H9 (cell line): ENCODE results near the gene MRTO4. TPM values are rescaled to one million over a fixed set of nuclear protein-coding genes. Genes with fewer than 3 reads are reported as not detected.
A peak's percentile ranks its signal among the peaks of the same experiment; 100 is the strongest.

Experiments used
- DNase-seq: peaks from one replicate; pipeline ENCODE4 v3.0.0-alpha.2; 2017
- H2AFZ ChIP-seq: one replicate; pipeline ENCODE4 v1.6.1; 2013; ENCODE audit warnings: mild to moderate bottlenecking, low read length, control low read depth, moderate library complexity
- H2AK5ac ChIP-seq: 2 replicates; pipeline ENCODE4 v1.6.1; 2013; ENCODE audit warnings: low read length, control low read depth, mixed read lengths; ENCODE audit not compliant: insufficient read length
- H2BK120ac ChIP-seq: one replicate; pipeline ENCODE4 v1.6.1; 2013; ENCODE audit warnings: low read depth, mild to moderate bottlenecking, low read length, control low read depth, inconsistent platforms; ENCODE audit not compliant: poor library complexity, severe bottlenecking
- H2BK12ac ChIP-seq: 2 replicates; pipeline ENCODE4 v1.6.1; 2013; ENCODE audit warnings: low read length, control low read depth, mixed read lengths, low read depth; ENCODE audit not compliant: insufficient read length
- H2BK15ac ChIP-seq: 2 replicates; pipeline ENCODE4 v1.6.1; 2013; ENCODE audit warnings: low read depth, low read length, control low read depth
- H2BK20ac ChIP-seq: one replicate; pipeline ENCODE4 v1.6.1; 2013; ENCODE audit warnings: low read depth, mild to moderate bottlenecking, low read length, control low read depth, inconsistent platforms; ENCODE audit not compliant: poor library complexity, severe bottlenecking
- H2BK5ac ChIP-seq: 2 replicates; pipeline ENCODE4 v1.6.1; 2013; ENCODE audit warnings: low read length, control low read depth, mixed read lengths; ENCODE audit not compliant: insufficient read length
- H3K14ac ChIP-seq: 2 replicates; pipeline ENCODE4 v1.6.1; 2013; ENCODE audit warnings: low read length, control low read depth; ENCODE audit not compliant: insufficient read depth
- H3K18ac ChIP-seq: 2 replicates; pipeline ENCODE4 v1.6.1; 2013; ENCODE audit warnings: low read depth, mild to moderate bottlenecking, mixed read lengths, low read length, control low read depth; ENCODE audit not compliant: insufficient read length
- H3K23ac ChIP-seq: 2 replicates; pipeline ENCODE4 v1.6.1; 2013; ENCODE audit warnings: low read length, control low read depth, mixed read lengths, low read depth; ENCODE audit not compliant: insufficient read length
- H3K23me2 ChIP-seq: 2 replicates; pipeline ENCODE4 v1.6.1; 2013; ENCODE audit warnings: low read depth, mild to moderate bottlenecking, mixed read lengths, low read length, control low read depth; ENCODE audit not compliant: insufficient read length, poor library complexity, severe bottlenecking
- H3K27ac ChIP-seq: 2 replicates; pipeline ENCODE4 v1.5.1; 2013; ENCODE audit warnings: low read length, control low read depth, mixed read lengths, low read depth; ENCODE audit not compliant: insufficient read length
- H3K27me3 ChIP-seq: 2 replicates; pipeline ENCODE4 v1.6.1; 2013; ENCODE audit warnings: low read length, control low read depth, inconsistent platforms; ENCODE audit not compliant: insufficient read depth
- H3K4ac ChIP-seq: 2 replicates; pipeline ENCODE4 v1.6.1; 2013; ENCODE audit warnings: low read depth, mild to moderate bottlenecking, control low read depth, inconsistent platforms, low read length, moderate library complexity
- H3K4me1 ChIP-seq: 2 replicates; pipeline ENCODE4 v1.6.1; 2013; ENCODE audit warnings: low read length, control low read depth, inconsistent platforms; ENCODE audit not compliant: insufficient read depth
- H3K4me2 ChIP-seq: 2 replicates; pipeline ENCODE4 v1.6.1; 2013; ENCODE audit warnings: low read length, control low read depth, mixed read lengths; ENCODE audit not compliant: insufficient read length, insufficient read depth
- H3K56ac ChIP-seq: 2 replicates; pipeline ENCODE4 v1.6.1; 2013; ENCODE audit warnings: low read depth, mild to moderate bottlenecking, mixed read lengths, low read length, control low read depth; ENCODE audit not compliant: insufficient read length
- H3K79me1 ChIP-seq: 2 replicates; pipeline ENCODE4 v1.6.1; 2013; ENCODE audit warnings: low read depth, mild to moderate bottlenecking, moderate library complexity, low read length, control low read depth, inconsistent platforms; ENCODE audit not compliant: insufficient read depth, poor library complexity, severe bottlenecking
- H3K79me2 ChIP-seq: 2 replicates; pipeline ENCODE4 v1.6.1; 2013; ENCODE audit warnings: low read length, control low read depth, inconsistent platforms; ENCODE audit not compliant: insufficient read depth
- H3K9ac ChIP-seq: 2 replicates; pipeline ENCODE4 v1.6.1; 2013; ENCODE audit warnings: low read length, control low read depth, mixed read lengths; ENCODE audit not compliant: insufficient read length; ENCODE audit errors: extremely low read depth
- H3K9me3 ChIP-seq: one replicate; pipeline ENCODE4 v1.6.1; 2013; ENCODE audit warnings: low read depth, low read length, inconsistent platforms; ENCODE audit not compliant: control insufficient read depth
- H3T11ph ChIP-seq: one replicate; pipeline ENCODE4 v1.6.1; 2013; ENCODE audit warnings: mild to moderate bottlenecking, low read length, control low read depth, inconsistent platforms
- H4K20me1 ChIP-seq: one replicate; pipeline ENCODE4 v1.6.1; 2013; ENCODE audit not compliant: control insufficient read depth, insufficient read length, insufficient read depth
- H4K5ac ChIP-seq: 2 replicates; pipeline ENCODE4 v1.6.1; 2013; ENCODE audit warnings: low read depth, mild to moderate bottlenecking, mixed read lengths, low read length, control low read depth; ENCODE audit not compliant: insufficient read length
- H4K8ac ChIP-seq: replicated peaks from 2 replicates; pipeline ENCODE4 v1.6.1; 2013; ENCODE audit warnings: low read length, control low read depth, mixed read lengths, low read depth; ENCODE audit not compliant: insufficient read length
- H4K91ac ChIP-seq: 2 replicates; pipeline ENCODE4 v1.6.1; 2013; ENCODE audit warnings: low read depth, mild to moderate bottlenecking, moderate library complexity, mixed read lengths, low read length, control low read depth; ENCODE audit not compliant: insufficient read length
- H3K27ac Mint-ChIP-seq, 3 experiments: 2 replicates in 2 of 3; 3 replicates in 1 of 3; pipeline ENCODE4 v1.8.0; 2020 to 2021; ENCODE audit warnings: mixed read lengths in 3 of 3, mild to moderate bottlenecking in 1 of 3, moderate library complexity in 1 of 3
- H3K27me3 Mint-ChIP-seq: 2 replicates; pipeline ENCODE4 v1.8.0; 2021; ENCODE audit warnings: low read depth, mild to moderate bottlenecking, moderate library complexity, mixed read lengths
- H3K36me3 Mint-ChIP-seq, 3 experiments: 2 replicates in 2 of 3; 3 replicates in 1 of 3; pipeline ENCODE4 v1.8.0; 2020 to 2021; ENCODE audit warnings: low read depth in 3 of 3, mixed read lengths in 3 of 3; ENCODE audit not compliant: insufficient read depth in 1 of 3
- H3K4me1 Mint-ChIP-seq, 2 experiments: 2 replicates each; pipeline ENCODE4 v1.8.0; 2020; ENCODE audit warnings: mixed read lengths in 2 of 2
- H3K4me3 Mint-ChIP-seq, 2 experiments: 2 replicates in 1 of 2; 3 replicates in 1 of 2; pipeline ENCODE4 v1.8.0; 2020 to 2021; ENCODE audit warnings: mild to moderate bottlenecking in 2 of 2, mixed read lengths in 2 of 2, moderate library complexity in 1 of 2
- H3K9me3 Mint-ChIP-seq, 2 experiments: 2 replicates in 1 of 2; 3 replicates in 1 of 2; pipeline ENCODE4 v1.8.0; 2020; ENCODE audit warnings: mild to moderate bottlenecking in 2 of 2, mixed read lengths in 2 of 2, moderate library complexity in 1 of 2
- CTCF ChIP-seq: fragments of 200-600 bp; sonication (generic); conservative IDR thresholded peaks from 3 replicates; pipeline ENCODE4 v1.8.0; 2021; ENCODE audit warnings: antibody characterized with exemption, mild to moderate bottlenecking
- WGBS: extraction: QIAGEN DNeasy Blood & Tissue Kit; methylation state at CpG from one replicate; pipeline ENCODE4 v1.1.7; 2013; ENCODE audit warnings: missing lambda C conversion rate, low lambda C conversion rate, mixed read lengths; ENCODE audit not compliant: insufficient read length; ENCODE audit errors: extremely low coverage; 5-methylcytosine and 5-hydroxymethylcytosine counted together
- total RNA-seq: library from RNA; stranded (reverse); gene quantifications from 2 replicates; pipeline ENCODE4 v1.2.1, GENCODE V29; 2021

Gene MRTO4
- total RNA-seq, 1 experiment from 2014 or later, result 78.3 TPM

- Mint-ChIP-seq H3K27me3 (no peaks in the 10 kb centered on the region), H3K27ac (peak within 1 kb of the TSS; percentile 98), H3K9me3 (no peaks in the 10 kb centered on the region), H3K36me3 (peaks cover under 1 to 18% (median 14%) of the 10 kb centered on the region in 3 experiments; a peak in 6 of 7 replicates), H3K4me1 (peaks cover 27 to 28% of the 10 kb centered on the region in 2 experiments), H3K4me3 (peak within 1 kb of the TSS; percentile 82 to 90)
- H3K9ac ChIP-seq, result peak within 1 kb of the TSS; percentile 93
- H3K4ac ChIP-seq, result no peak within 1 kb of the TSS; the same call in 1 of the 2 replicates
- H2BK5ac ChIP-seq, result peak within 1 kb of the TSS; percentile 11
- H3K23ac ChIP-seq, result no peak within 1 kb of the TSS
- H2BK120ac ChIP-seq, result peak within 1 kb of the TSS; percentile 71
- peaks cover 11% of the 10 kb centered on the region for H3K23me2 ChIP-seq
- peak within 1 kb of the TSS; percentile 99 for H3K4me2 ChIP-seq
- H3K9me3 ChIP-seq, result no peaks in the 10 kb centered on the region
- peak; percentile 96 for DNase-seq
- no peaks in the 10 kb centered on the region; the same call in 1 of the 2 replicates for H3K4me1 ChIP-seq
- no peaks in the 10 kb centered on the region for H3K27me3 ChIP-seq
- no CpG with 5 or more reads among the region's 80 CpGs for WGBS
- peak within 1 kb of the TSS; percentile 57 for H3K56ac ChIP-seq
- peak within 1 kb of the TSS; percentile 97 for H3K18ac ChIP-seq
- H4K8ac ChIP-seq, result no peak within 1 kb of the TSS
- H2BK12ac ChIP-seq, result no peak within 1 kb of the TSS
- H4K5ac ChIP-seq, result peak within 1 kb of the TSS; percentile 46
- H3K79me2 ChIP-seq, result peaks cover 42% of the 10 kb centered on the region
- TF ChIP-seq CTCF, result no peak
- no peak within 1 kb of the TSS for H2AK5ac ChIP-seq
- peaks cover 10% of the 10 kb centered on the region for H3K79me1 ChIP-seq
- no peak within 1 kb of the TSS for H2BK15ac ChIP-seq
- H3T11ph ChIP-seq, result no peak within 1 kb of the TSS
- no peaks in the 10 kb centered on the region for H4K20me1 ChIP-seq
- H4K91ac ChIP-seq, result no peak within 1 kb of the TSS
- H2AFZ ChIP-seq, result no peak within 1 kb of the TSS
- H3K27ac ChIP-seq, result peak within 1 kb of the TSS; percentile 88
- H3K14ac ChIP-seq, result peak within 1 kb of the TSS; percentile 94
- H2BK20ac ChIP-seq, result no peak within 1 kb of the TSS
Measured at GRCh38 chr1:19209990-19210771, 41.4 kb upstream of the MRTO4 start, which contains the start of gene UBR4. TSS of gene UBR4 (minus strand) at chr1:19210266. CDS start at chr1:19210248, 18 bp downstream.
